Vagina (tissue), 2 donors: ENCODE results near the gene ACAP3. TPM values are rescaled to one million over a fixed set of nuclear protein-coding genes. Genes with fewer than 3 reads are reported as not detected.

Experiments
- DNase-seq, 2 donors: peaks; one replicate each; pipeline ENCODE4 v3.0.0-alpha.2; 2017; ENCODE audit errors: extremely low spot score in 2 of 2
- H3K27ac ChIP-seq: fragments of 200-600 bp; sonication (generic); one replicate; pipeline ENCODE4 v1.5.1; 2019
- H3K27me3 ChIP-seq: fragments of 200-600 bp; sonication (generic); one replicate; pipeline ENCODE4 v1.5.1; 2019
- H3K36me3 ChIP-seq, 2 donors: fragments of 200-600 bp; sonication (generic); one replicate each; pipeline ENCODE4 v1.5.1; 2017 to 2019
- H3K4me1 ChIP-seq: fragments of 200-600 bp; sonication (generic); one replicate; pipeline ENCODE4 v1.5.1; 2019
- H3K4me3 ChIP-seq, 2 donors: fragments of 200-600 bp; sonication (generic); 1 replicate in 1 of 2; 2 replicates in 1 of 2; pipeline ENCODE4 v1.5.1; 2016 to 2019
- H3K9me3 ChIP-seq: fragments of 200-600 bp; sonication (generic); one replicate; pipeline ENCODE4 v1.5.1; 2019
- CTCF ChIP-seq, 3 experiments: fragments of 450-650 bp in 2 of 3; fragments of 200-600 bp in 1 of 3; sonication (generic) in 1 of 3; IDR thresholded peaks; one replicate each; pipeline ENCODE4 v1.5.1; 2017 to 2019; ENCODE audit warnings: antibody characterized with exemption in 3 of 3, mild to moderate bottlenecking in 2 of 3, moderate library complexity in 2 of 3
- POLR2A ChIP-seq, 2 donors: fragments of 450-650 bp; IDR thresholded peaks; one replicate each; pipeline ENCODE4 v1.6.1; 2017; ENCODE audit warnings: antibody characterized with exemption in 2 of 2, mild to moderate bottlenecking in 2 of 2, moderate library complexity in 2 of 2
- POLR2AphosphoS5 ChIP-seq, 2 donors: sonication (generic); formaldehyde crosslinking; IDR thresholded peaks; one replicate each; pipeline ENCODE4 v1.9.0; 2017; ENCODE audit warnings: antibody characterized with exemption in 2 of 2, mild to moderate bottlenecking in 2 of 2, low read depth in 1 of 2; ENCODE audit not compliant: insufficient read depth in 1 of 2
- intact Hi-C: fragments of 100-400 bp; cut with DNase I; formaldehyde crosslinking; loops from one replicate; pipeline ENCODE4 v1.15.1; 2023
- total RNA-seq: library from RNA; depleted of rRNA; stranded (reverse); fragments of >200 nt; gene quantifications from one replicate; pipeline ENCODE4 v1.2.3, GENCODE V29; 2016

ACAP3 gene
- total RNA-seq, 1 donor from 2014 or later = 68.5 TPM

- peaks cover 0 to 60% of the 10 kb centered on the region in 2 donors for H3K36me3 ChIP-seq
- no peak for TF ChIP-seq POLR2AphosphoS5 (IDR thresholded peaks at IDR 0.05; ENCODE audit: insufficient read depth in 1 of 2, low read depth in 1 of 2)
- TF ChIP-seq CTCF (IDR thresholded peaks at IDR 0.05) = no peak
- TF ChIP-seq POLR2A (IDR thresholded peaks at IDR 0.05) = no peak
- intact Hi-C loops = no loop called here
Observed at GRCh38 chr1:1259951-1260600, 47.7 kb downstream of the ACAP3 start.

DNA sequence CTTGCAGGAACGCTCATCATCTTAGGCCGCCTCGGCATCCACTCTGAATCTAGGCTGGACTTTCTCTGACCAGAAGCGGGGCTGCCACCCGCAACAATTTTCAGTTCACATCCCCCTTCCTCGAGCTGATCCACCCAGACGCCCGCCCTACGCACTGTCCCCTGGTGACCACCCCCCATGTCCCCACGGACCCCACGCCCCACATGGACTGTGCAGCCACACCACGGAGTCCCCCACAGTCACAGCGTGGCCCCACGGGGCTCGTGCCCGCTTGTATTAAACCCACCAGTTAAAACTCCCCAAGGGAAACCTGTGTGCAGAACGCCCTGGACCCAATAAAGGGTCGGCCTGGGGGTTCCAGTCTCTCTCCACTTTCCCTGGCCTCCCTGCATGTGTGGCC lies 48.2 kb downstream of the ACAP3 start:
- H3K27me3 ChIP-seq = no peaks in the 10 kb centered on the region
- no peaks in the 10 kb centered on the region for H3K4me1 ChIP-seq
- no peak overlapping the region for H3K4me3 ChIP-seq
- H3K36me3 ChIP-seq = peaks cover 0 to 60% of the 10 kb centered on the region in 2 donors
- H3K27ac ChIP-seq = no peak overlapping the region
- DNase-seq = no peak
- no peaks in the 10 kb centered on the region for H3K9me3 ChIP-seq
- TF ChIP-seq CTCF (IDR thresholded peaks at IDR 0.05) (no peak), POLR2AphosphoS5 (IDR thresholded peaks at IDR 0.05; ENCODE audit: insufficient read depth in 1 of 2, low read depth in 1 of 2) (no peak), POLR2A (IDR thresholded peaks at IDR 0.05) (no peak)
- intact Hi-C loops = no loop called here

More at GRCh38 chr1:1259951-1260600, 47.7 kb downstream of the ACAP3 start:
- DNase-seq = no peak
- no peaks in the 10 kb centered on the region for H3K4me1 ChIP-seq
- H3K27me3 ChIP-seq = no peaks in the 10 kb centered on the region
- no peak overlapping the region for H3K4me3 ChIP-seq
- H3K27ac ChIP-seq = no peak overlapping the region
- H3K9me3 ChIP-seq = no peaks in the 10 kb centered on the region

DNA sequence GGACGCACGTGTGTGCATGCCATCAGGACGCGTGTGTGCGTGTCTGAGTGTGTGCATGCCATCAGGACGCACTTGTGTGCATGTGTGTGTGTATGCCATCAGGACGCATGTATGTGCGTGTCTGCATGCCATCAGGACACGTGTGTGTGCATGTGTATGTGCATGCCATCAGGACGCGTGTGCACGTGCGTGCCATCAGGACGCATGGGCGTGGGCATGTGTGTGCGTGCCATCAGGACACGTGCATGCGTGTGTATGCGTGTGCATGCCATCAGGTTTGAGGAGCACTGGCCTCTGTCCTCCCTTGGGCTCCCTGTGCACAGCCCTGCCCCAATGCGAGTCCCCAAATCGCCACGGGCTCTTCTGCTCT lies 48.6 kb downstream of the ACAP3 start:
- no peaks in the 10 kb centered on the region for H3K27me3 ChIP-seq
- H3K4me3 ChIP-seq = no peak overlapping the region
- DNase-seq = no peak
- H3K36me3 ChIP-seq = peaks cover 0 to 61% of the 10 kb centered on the region in 2 donors
- H3K4me1 ChIP-seq = no peaks in the 10 kb centered on the region
- no peaks in the 10 kb centered on the region for H3K9me3 ChIP-seq
- intact Hi-C loops = no loop called here
- TF ChIP-seq POLR2AphosphoS5 (IDR thresholded peaks at IDR 0.05; ENCODE audit: insufficient read depth in 1 of 2, low read depth in 1 of 2) (no peak), CTCF (IDR thresholded peaks at IDR 0.05) (no peak), POLR2A (IDR thresholded peaks at IDR 0.05) (no peak)
- no peak overlapping the region for H3K27ac ChIP-seq

DNA sequence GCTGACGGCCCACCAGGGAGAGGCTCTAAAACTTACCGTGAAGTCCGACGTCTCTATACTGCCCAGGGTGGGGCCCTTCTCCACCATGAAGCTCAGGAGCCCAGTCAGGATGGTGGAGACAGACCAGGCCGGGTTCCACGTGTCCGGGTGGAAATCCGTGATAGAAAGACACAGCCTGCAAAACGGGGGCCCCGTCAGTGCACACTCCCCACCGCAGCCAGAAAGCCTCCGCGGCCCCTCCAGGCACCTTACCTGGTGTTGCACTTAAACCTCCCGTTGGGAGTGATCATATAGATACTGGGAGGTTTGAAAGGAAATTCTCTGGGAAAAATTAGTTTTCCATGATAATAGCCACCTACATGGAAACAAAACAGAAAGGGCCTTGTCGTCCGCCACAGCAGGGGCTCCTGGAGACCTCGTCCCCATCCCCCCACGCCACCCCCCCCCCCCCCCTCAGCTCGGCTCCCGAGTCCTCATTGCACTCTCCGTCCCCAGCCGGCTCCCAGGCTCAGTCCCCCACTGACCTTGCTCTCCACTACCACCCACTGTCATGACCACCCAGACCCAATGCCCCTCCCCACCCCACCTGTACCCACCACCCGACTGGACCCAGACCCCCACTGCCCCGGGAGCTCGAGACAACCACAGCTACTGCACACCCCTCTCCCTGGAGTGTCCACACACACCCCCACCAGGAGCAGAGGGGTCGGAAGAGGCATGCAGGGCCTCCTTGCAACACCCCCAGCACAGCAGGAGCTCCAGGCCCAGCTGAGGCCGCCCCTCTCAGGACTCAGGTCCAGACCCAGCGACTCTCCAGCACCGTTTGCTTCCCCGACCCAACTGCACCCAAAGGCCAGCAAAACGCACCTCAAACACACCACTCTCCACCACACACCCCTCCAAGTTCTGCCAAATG lies 50.5 kb downstream of the ACAP3 start:
- no peaks in the 10 kb centered on the region for H3K4me1 ChIP-seq
- H3K27ac ChIP-seq = no peak overlapping the region
- DNase-seq = no peak
- no peak for TF ChIP-seq CTCF (IDR thresholded peaks at IDR 0.05)
- TF ChIP-seq POLR2AphosphoS5 (IDR thresholded peaks at IDR 0.05; ENCODE audit: insufficient read depth in 1 of 2, low read depth in 1 of 2) = no peak
- no peak for TF ChIP-seq POLR2A (IDR thresholded peaks at IDR 0.05)
- H3K27me3 ChIP-seq = no peaks in the 10 kb centered on the region
- intact Hi-C loops = no loop called here
- H3K9me3 ChIP-seq = no peaks in the 10 kb centered on the region
- peaks cover 0 to 53% of the 10 kb centered on the region in 2 donors for H3K36me3 ChIP-seq
- H3K4me3 ChIP-seq = no peak overlapping the region
